ENCODE results near the gene FBXO11. TPM values are rescaled to one million over a fixed set of nuclear protein-coding genes. Genes with fewer than 3 reads are reported as not detected.

Gene FBXO11
- total and polyA plus RNA-seq, 2 of the 4 experiments (the other 2 are of a cell fraction) = 27.1 to 29.6 TPM

GRCh38 chr2:47777277-47777937 is 128.9 kb downstream of the FBXO11 start:
- in situ Hi-C loops (cut with MboI; ENCODE audit: low sequenced_read_pairs) = no loop called here
- Histone ChIP-seq H4K20me1 (ENCODE audit: insufficient read depth, low read length) (no peaks in the 10 kb centered on the region), H4K8ac (ENCODE audit: low read depth in 2 of 2, low read length in 2 of 2) (no peak overlapping the region)

More at GRCh38 chr2:47777277-47777937, 128.9 kb downstream of the FBXO11 start:
- Histone ChIP-seq H3K23ac (ENCODE audit: low read depth, low read length) (no peak overlapping the region), H2AK5ac (ENCODE audit: low read depth, low read length) (no peak overlapping the region), H3K18ac (ENCODE audit: low read depth, low read length) (no peak overlapping the region), H4K5ac (ENCODE audit: low read depth, low read length) (no peak overlapping the region), H2AFZ (replicated peaks; ENCODE audit: low read length, poor library complexity) (no peak overlapping the region), H3K9me3 (ENCODE audit: control insufficient read depth, insufficient read depth, low read length) (no peaks in the 10 kb centered on the region), H2AK9ac (replicated peaks; ENCODE audit: low read depth, low read length, poor library complexity) (no peak overlapping the region), H3K27ac (ENCODE audit: insufficient read depth, low read length) (no peak overlapping the region), H2BK15ac (ENCODE audit: low read depth, low read length) (no peak overlapping the region), H3K14ac (replicated peaks; ENCODE audit: low read depth, low read length) (no peak overlapping the region), H3K27me3 (ENCODE audit: control insufficient read depth, insufficient read depth, low read length) (no peaks in the 10 kb centered on the region), H3K36me3 (ENCODE audit: control insufficient read depth, insufficient read depth, low read length) (no peaks in the 10 kb centered on the region), H2BK20ac (ENCODE audit: low read depth, low read length) (no peak overlapping the region), H2BK120ac (ENCODE audit: low read depth, low read length) (0 out of 2 replicates have a peak overlapping the region, but pooled peaks have one; percentile 28), H3K4ac (ENCODE audit: low read depth, low read length) (no peak overlapping the region), H3K9me1 (ENCODE audit: insufficient read depth, low read length) (no peaks in the 10 kb centered on the region), H3K9ac (ENCODE audit: low read depth, low read length) (no peak overlapping the region), H4K91ac (ENCODE audit: insufficient read depth, low read depth, low read length) (no peak overlapping the region), H2BK5ac (ENCODE audit: low read depth, low read length, poor library complexity, severe bottlenecking) (no peak overlapping the region), H3K56ac (ENCODE audit: extremely low read depth, insufficient read depth, low read length) (no peak overlapping the region), H3K4me3 (ENCODE audit: insufficient read depth, low read depth, low read length) (no peak overlapping the region), H3K4me2 (ENCODE audit: low read depth, low read length) (no peak overlapping the region), H3K4me1 (ENCODE audit: control insufficient read depth, insufficient read depth, low read length) (peaks cover 3% of the 10 kb centered on the region), H3K79me1 (ENCODE audit: low read depth in 1 of 2, low read length in 2 of 2) (peaks cover 0 to 3% of the 10 kb centered on the region in 2 experiments; a peak in 1 of 4 replicates)
- ChIA-PET CTCF (interaction anchor here (0.6 kb wide), 1 partner anchor 312 kb away, joined by 4 read pairs; no protein-coding TSS in a partner anchor), POLR2A (ENCODE audit: unreplicated experiment) (interaction anchor here (0.6 kb wide), 1 partner anchor 339 kb away, joined by 4 read pairs; no protein-coding TSS in a partner anchor)
- no peak for DNase-seq
- no peak for ATAC-seq (ENCODE audit: low read depth)
- dilution Hi-C loops (cut with HindIII; ENCODE audit: low sequenced_read_pairs, unreplicated experiment) (no loop called here), intact Hi-C loops (cut with micrococcal nuclease) (no loop called here)
- 88% methylated on average over 7 of the region's 13 CpGs; no CpG with 5 or more reads in 1 of the 2 experiments for WGBS, 2 experiments (ENCODE audit: extremely low coverage in 2 of 2, insufficient read length in 1 of 2)
- TF ChIP-seq NFE2L2 (IDR thresholded peaks at IDR 0.05; ENCODE audit: low read depth, low read length) = no peak
- TF ChIP-seq USF2 (IDR thresholded peaks at IDR 0.05; ENCODE audit: low read depth, low read length) = no peak
- no peak for TF ChIP-seq MAFK (IDR thresholded peaks at IDR 0.05; ENCODE audit: low read depth, low read length)
- TF ChIP-seq SMC3 (IDR thresholded peaks at IDR 0.05; ENCODE audit: low read depth, low read length) = no peak
- TF ChIP-seq CHD1 (IDR thresholded peaks at IDR 0.05; ENCODE audit: low read depth, low read length) = no peak
- no peak for TF ChIP-seq CTCF (conservative IDR thresholded peaks at IDR 0.05; ENCODE audit: low read depth, low read length)
- TF ChIP-seq RAD21 (IDR thresholded peaks at IDR 0.05; ENCODE audit: low read length) = no peak
- TF ChIP-seq RFX5 (IDR thresholded peaks at IDR 0.05; ENCODE audit: low read depth, low read length) = no peak
- BruUV-seq (replicated peaks) = no TSS peak
